Gastroesophageal sphincter (tissue), 4 donors: ENCODE measurements around the gene CPHXL2. TPM values are rescaled to one million over a fixed set of nuclear protein-coding genes. Genes with fewer than 3 reads are reported as not detected.
A peak's percentile ranks its signal among the peaks of the same experiment; 100 is the strongest.

ENCODE experiments used
- ATAC-seq: fragments of 150-250 bp; one replicate; pipeline ENCODE4 v1.9.1; 2016; ENCODE audit warnings: mild to moderate bottlenecking, moderate library complexity
- H3K27ac ChIP-seq, 4 donors: fragments of 200-600 bp; sonication (generic) in 3 of 4; 1 replicate in 3 of 4; 2 replicates in 1 of 4; pipeline ENCODE4 v1.5.1; 2016 to 2019
- H3K27me3 ChIP-seq: fragments of 200-600 bp; sonication (generic); one replicate; pipeline ENCODE4 v1.5.1; 2019
- H3K36me3 ChIP-seq, 2 donors: fragments of 200-600 bp; sonication (generic); one replicate each; pipeline ENCODE4 v1.5.1; 2019; ENCODE audit warnings: control low read depth in 1 of 2
- H3K4me1 ChIP-seq, 3 donors: fragments of 200-600 bp; sonication (generic); 1 replicate in 2 of 3; 2 replicates in 1 of 3; pipeline ENCODE4 v1.5.1; 2016 to 2019; ENCODE audit warnings: control low read depth in 2 of 3
- H3K4me3 ChIP-seq, 2 donors: fragments of 200-600 bp; sonication (generic); one replicate each; pipeline ENCODE4 v1.5.1; 2019; ENCODE audit warnings: mild to moderate bottlenecking in 1 of 2, moderate library complexity in 1 of 2
- H3K9me3 ChIP-seq, 3 donors: fragments of 200-600 bp; sonication (generic); one replicate each; pipeline ENCODE4 v1.5.1; 2017 to 2019; ENCODE audit warnings: control low read depth in 2 of 3
- CTCF ChIP-seq, 4 experiments: fragments of 200-600 bp in 2 of 4; fragments of 450-650 bp in 2 of 4; sonication (generic) in 1 of 4; IDR thresholded peaks; one replicate each; pipeline ENCODE4 v1.5.1; 2017 to 2019; ENCODE audit warnings: antibody characterized with exemption in 4 of 4, mild to moderate bottlenecking in 2 of 4, moderate library complexity in 2 of 4
- EP300 ChIP-seq: sonication (generic); formaldehyde crosslinking; IDR thresholded peaks from one replicate; pipeline ENCODE4 v1.6.1; 2017; ENCODE audit warnings: antibody characterized with exemption, mild to moderate bottlenecking
- POLR2A ChIP-seq, 2 donors: fragments of 450-650 bp; IDR thresholded peaks; one replicate each; pipeline ENCODE4 v1.6.1; 2017; ENCODE audit warnings: antibody characterized with exemption in 2 of 2, mild to moderate bottlenecking in 2 of 2, moderate library complexity in 1 of 2
- POLR2AphosphoS5 ChIP-seq: sonication (generic); formaldehyde crosslinking; IDR thresholded peaks from one replicate; pipeline ENCODE4 v1.6.1; 2017; ENCODE audit warnings: antibody characterized with exemption
- WGBS, 2 donors: methylation state at CpG; one replicate each; pipeline ENCODE4 v1.1.5; 2018; ENCODE audit warnings: low coverage in 1 of 2; 5-methylcytosine and 5-hydroxymethylcytosine counted together
- total RNA-seq, 4 donors: library from RNA; depleted of rRNA; stranded (reverse); fragments of >200 nt; gene quantifications; one replicate each; pipeline ENCODE4 v1.1.0, GENCODE V29; 2016

Gene CPHXL2
- total RNA-seq, 4 donors from 2014 or later, result not detected

GRCh38 chr16:75622761-75623605, 53.8 kb downstream of the CPHXL2 start, which contains the start of gene ADAT1:
ADAT1 (minus strand) TSS chr16:75623281; CDS start chr16:75620799, 2,482 bp downstream.
- peaks cover 4 to 27% (median 10%) of the 10 kb centered on the region in 3 donors for H3K4me1 ChIP-seq
- peak within 1 kb of the TSS; percentile 84 to 95 (median 92) for H3K27ac ChIP-seq
- 0 to 2% methylated on average over 8 to 11 of the region's 62 CpGs for WGBS, 2 donors
- H3K4me3 ChIP-seq, result peak within 1 kb of the TSS; percentile 79 to 83
- TF ChIP-seq POLR2A (IDR thresholded peaks at IDR 0.05) (peak; percentile 67 to 73), POLR2AphosphoS5 (peak; percentile 91), CTCF (IDR thresholded peaks at IDR 0.05) (peak in 2 of 4 experiments; percentile 3 to 22), EP300 (no peak)
- ATAC-seq, result peak; percentile 99
- no peaks in the 10 kb centered on the region for H3K9me3 ChIP-seq
- peaks cover 0 to 53% of the 10 kb centered on the region in 2 donors for H3K36me3 ChIP-seq
- H3K27me3 ChIP-seq, result no peaks in the 10 kb centered on the region

- WGBS, 2 donors, result 10 to 18% methylated on average over 2 of the region's 2 CpGs
- H3K36me3 ChIP-seq, result peaks cover 0 to 52% of the 10 kb centered on the region in 2 donors
- peaks cover 4 to 27% (median 10%) of the 10 kb centered on the region in 3 donors for H3K4me1 ChIP-seq
- H3K4me3 ChIP-seq, result no peak overlapping the region
- H3K27me3 ChIP-seq, result no peaks in the 10 kb centered on the region
- H3K27ac ChIP-seq, result peak overlapping the region in 1 of 4 donors; percentile 95
- no peak for ATAC-seq
- no peaks in the 10 kb centered on the region for H3K9me3 ChIP-seq
- TF ChIP-seq POLR2A (IDR thresholded peaks at IDR 0.05) (no peak), CTCF (IDR thresholded peaks at IDR 0.05) (peak in 2 of 4 experiments; percentile 34 to 35), EP300 (no peak)
Observed at GRCh38 chr16:75621170-75621477, 55.7 kb downstream of the CPHXL2 start.

GRCh38 chr16:75620326-75621169, 56.3 kb downstream of the CPHXL2 start:
- H3K4me3 ChIP-seq, result no peak overlapping the region
- no peak overlapping the region for H3K27ac ChIP-seq
- ATAC-seq, result no peak
- H3K4me1 ChIP-seq, result peaks cover 4 to 27% (median 10%) of the 10 kb centered on the region in 3 donors
- WGBS, 2 donors, result 83 to 85% methylated on average over 2 to 15 of the region's 20 CpGs
- H3K9me3 ChIP-seq, result no peaks in the 10 kb centered on the region
- H3K27me3 ChIP-seq, result no peaks in the 10 kb centered on the region
- no peak for TF ChIP-seq EP300
- H3K36me3 ChIP-seq, result peaks cover 0 to 52% of the 10 kb centered on the region in 2 donors

- Histone ChIP-seq H3K27ac (no peak overlapping the region), H3K4me3 (no peak overlapping the region), H3K9me3 (no peaks in the 10 kb centered on the region), H3K36me3 (peaks cover 0 to 62% of the 10 kb centered on the region in 2 donors), H3K4me1 (peaks cover 4 to 26% (median 10%) of the 10 kb centered on the region in 3 donors), H3K27me3 (no peaks in the 10 kb centered on the region)
- TF ChIP-seq CTCF (IDR thresholded peaks at IDR 0.05), result no peak
- no peak for TF ChIP-seq POLR2AphosphoS5
- TF ChIP-seq EP300, result no peak
- TF ChIP-seq POLR2A (IDR thresholded peaks at IDR 0.05), result no peak
- 83 to 89% methylated on average over 1 to 2 of the region's 2 CpGs for WGBS, 2 donors
- no peak for ATAC-seq
Observed at GRCh38 chr16:75618780-75619179, 58.0 kb downstream of the CPHXL2 start.

GRCh38 chr16:75617121-75617520, 59.7 kb downstream of the CPHXL2 start:
- no peak for ATAC-seq

More at GRCh38 chr16:75617121-75617520, 59.7 kb downstream of the CPHXL2 start:
- no peaks in the 10 kb centered on the region for H3K9me3 ChIP-seq
- H3K27ac ChIP-seq, result no peak overlapping the region
- H3K27me3 ChIP-seq, result no peaks in the 10 kb centered on the region
- 80 to 90% methylated on average over 2 to 3 of the region's 3 CpGs for WGBS, 2 donors
- no peak overlapping the region for H3K4me3 ChIP-seq
- H3K4me1 ChIP-seq, result peaks cover 2 to 15% (median 6%) of the 10 kb centered on the region in 3 donors
- H3K36me3 ChIP-seq, result peaks cover 0 to 79% of the 10 kb centered on the region in 2 donors
- no peak for TF ChIP-seq EP300
- TF ChIP-seq POLR2A (IDR thresholded peaks at IDR 0.05), result no peak
- TF ChIP-seq POLR2AphosphoS5, result no peak
- TF ChIP-seq CTCF (IDR thresholded peaks at IDR 0.05), result no peak
